ENCODE results near the gene USF3. TPM values are rescaled to one million over a fixed set of nuclear protein-coding genes. Genes with fewer than 3 reads are reported as not detected.
A peak's percentile ranks its signal among the peaks of the same experiment; 100 is the strongest.

USF3 gene
- total RNA-seq, 2 donors from 2014 or later: 14.6 to 19.9 TPM

- no peaks in the 10 kb centered on the region for H3K27me3 Mint-ChIP-seq
- no peaks in the 10 kb centered on the region for H3K9me3 Mint-ChIP-seq
- H3K4me1 Mint-ChIP-seq: peaks cover 12% of the 10 kb centered on the region
- peak overlapping the region; percentile 83 for H3K27ac Mint-ChIP-seq
- H3K36me3 Mint-ChIP-seq (ENCODE audit: low read depth): peaks cover 71% of the 10 kb centered on the region
- peak; percentile 100 for ATAC-seq (replicated peaks)
- peak overlapping the region; percentile 54 for H3K4me3 Mint-ChIP-seq
These were observed 21.4 kb upstream of the USF3 start for GRCh38 chr3:113717818-113718217.

GRCh38 chr3:113717308-113717707 lies 20.9 kb upstream of the USF3 start:
- Mint-ChIP-seq H3K4me3 (peak overlapping the region; percentile 54), H3K36me3 (ENCODE audit: low read depth) (peaks cover 66% of the 10 kb centered on the region), H3K27ac (peak overlapping the region; percentile 83), H3K27me3 (no peaks in the 10 kb centered on the region), H3K9me3 (no peaks in the 10 kb centered on the region), H3K4me1 (peaks cover 12% of the 10 kb centered on the region)
- peak; percentile 10 for ATAC-seq (replicated peaks)

- Mint-ChIP-seq H3K36me3 (ENCODE audit: low read depth) (peaks cover 40% of the 10 kb centered on the region), H3K27ac (peak overlapping the region; percentile 20), H3K27me3 (no peaks in the 10 kb centered on the region), H3K4me3 (no peak overlapping the region), H3K9me3 (no peaks in the 10 kb centered on the region), H3K4me1 (peaks cover 12% of the 10 kb centered on the region)
- ATAC-seq (replicated peaks): no peak
These were observed 18.3 kb upstream of the USF3 start for GRCh38 chr3:113714702-113715101.

GRCh38 chr3:113712129-113712528 lies 15.7 kb upstream of the USF3 start:
- Mint-ChIP-seq H3K36me3 (ENCODE audit: low read depth) (peaks cover 18% of the 10 kb centered on the region), H3K27ac (peak overlapping the region; percentile 25), H3K4me3 (no peak overlapping the region), H3K27me3 (peaks cover 3% of the 10 kb centered on the region), H3K4me1 (no peaks in the 10 kb centered on the region), H3K9me3 (no peaks in the 10 kb centered on the region)
- ATAC-seq (replicated peaks): peak; percentile 46

GRCh38 chr3:113707835-113708234 lies 11.4 kb upstream of the USF3 start:
- Mint-ChIP-seq H3K27ac (no peak overlapping the region), H3K4me3 (no peak overlapping the region), H3K36me3 (ENCODE audit: low read depth) (no peaks in the 10 kb centered on the region), H3K27me3 (peaks cover 3% of the 10 kb centered on the region), H3K4me1 (no peaks in the 10 kb centered on the region), H3K9me3 (no peaks in the 10 kb centered on the region)
- ATAC-seq (replicated peaks): no peak

- ATAC-seq (replicated peaks): no peak
These were observed 2.5 kb upstream of the USF3 start for GRCh38 chr3:113698956-113699355.

GRCh38 chr3:113698213-113698742 lies 1.8 kb upstream of the USF3 start:
- peaks cover 13% of the 10 kb centered on the region for H3K4me1 Mint-ChIP-seq

More at GRCh38 chr3:113698956-113699355, 2.5 kb upstream of the USF3 start:
- Mint-ChIP-seq H3K9me3 (no peaks in the 10 kb centered on the region), H3K27ac (peak overlapping the region; percentile 78), H3K27me3 (no peaks in the 10 kb centered on the region), H3K4me3 (no peak overlapping the region), H3K36me3 (ENCODE audit: low read depth) (no peaks in the 10 kb centered on the region), H3K4me1 (peaks cover 8% of the 10 kb centered on the region)

GRCh38 chr3:113697500-113698090 lies 1.2 kb upstream of the USF3 start:
- no peaks in the 10 kb centered on the region for H3K27me3 Mint-ChIP-seq
- H3K27ac Mint-ChIP-seq: no peak overlapping the region

More at GRCh38 chr3:113698213-113698742, 1.8 kb upstream of the USF3 start:
- ATAC-seq (replicated peaks): no peak
- Mint-ChIP-seq H3K27ac (no peak overlapping the region), H3K4me3 (no peak overlapping the region), H3K36me3 (ENCODE audit: low read depth) (no peaks in the 10 kb centered on the region), H3K9me3 (no peaks in the 10 kb centered on the region), H3K27me3 (no peaks in the 10 kb centered on the region)

GRCh38 chr3:113696658-113697499 lies 437 bp upstream of the USF3 start:
- H3K4me3 Mint-ChIP-seq: no peak overlapping the region
- peaks cover 13% of the 10 kb centered on the region for H3K4me1 Mint-ChIP-seq
- no peaks in the 10 kb centered on the region for H3K9me3 Mint-ChIP-seq
- H3K36me3 Mint-ChIP-seq (ENCODE audit: low read depth): no peaks in the 10 kb centered on the region
- peak; percentile 94 for ATAC-seq (replicated peaks)
- no peaks in the 10 kb centered on the region for H3K27me3 Mint-ChIP-seq
- H3K27ac Mint-ChIP-seq: no peak overlapping the region

More at GRCh38 chr3:113697500-113698090, 1.2 kb upstream of the USF3 start:
- no peaks in the 10 kb centered on the region for H3K36me3 Mint-ChIP-seq (ENCODE audit: low read depth)
- H3K4me1 Mint-ChIP-seq: peaks cover 13% of the 10 kb centered on the region
- no peak for ATAC-seq (replicated peaks)
- no peak overlapping the region for H3K4me3 Mint-ChIP-seq
- H3K9me3 Mint-ChIP-seq: no peaks in the 10 kb centered on the region

- Mint-ChIP-seq H3K27ac (peak overlapping the region; percentile 90), H3K9me3 (no peaks in the 10 kb centered on the region)
These were observed 1.0 kb downstream of the USF3 start for GRCh38 chr3:113695431-113695785.

GRCh38 chr3:113690482-113690881 lies 6.0 kb downstream of the USF3 start:
- H3K4me3 Mint-ChIP-seq: no peak overlapping the region
- H3K36me3 Mint-ChIP-seq (ENCODE audit: low read depth): peaks cover 6% of the 10 kb centered on the region
- peaks cover 12% of the 10 kb centered on the region for H3K4me1 Mint-ChIP-seq
- H3K9me3 Mint-ChIP-seq: no peaks in the 10 kb centered on the region
- no peak for ATAC-seq (replicated peaks)
- H3K27me3 Mint-ChIP-seq: no peaks in the 10 kb centered on the region
- no peak overlapping the region for H3K27ac Mint-ChIP-seq

More at GRCh38 chr3:113695431-113695785, 1.0 kb downstream of the USF3 start:
- Mint-ChIP-seq H3K27me3 (no peaks in the 10 kb centered on the region), H3K4me1 (peaks cover 13% of the 10 kb centered on the region), H3K4me3 (peak overlapping the region; percentile 90), H3K36me3 (ENCODE audit: low read depth) (no peaks in the 10 kb centered on the region)
- no peak for ATAC-seq (replicated peaks)

- Mint-ChIP-seq H3K27me3 (no peaks in the 10 kb centered on the region), H3K4me3 (no peak overlapping the region), H3K9me3 (peaks cover 6% of the 10 kb centered on the region), H3K36me3 (ENCODE audit: low read depth) (peaks cover 21% of the 10 kb centered on the region), H3K27ac (no peak overlapping the region), H3K4me1 (no peaks in the 10 kb centered on the region)
- no peak for ATAC-seq (replicated peaks)
These were observed 10.3 kb downstream of the USF3 start for GRCh38 chr3:113685956-113686721.

GRCh38 chr3:113685124-113685523 lies 11.3 kb downstream of the USF3 start:
- H3K4me1 Mint-ChIP-seq: no peaks in the 10 kb centered on the region
- H3K4me3 Mint-ChIP-seq: no peak overlapping the region
- no peak for ATAC-seq (replicated peaks)
- H3K9me3 Mint-ChIP-seq: peaks cover 6% of the 10 kb centered on the region
- no peaks in the 10 kb centered on the region for H3K27me3 Mint-ChIP-seq
- no peak overlapping the region for H3K27ac Mint-ChIP-seq
- peaks cover 21% of the 10 kb centered on the region for H3K36me3 Mint-ChIP-seq (ENCODE audit: low read depth)

GRCh38 chr3:113684271-113684819 lies 12.1 kb downstream of the USF3 start:
- Mint-ChIP-seq H3K4me3 (no peak overlapping the region), H3K9me3 (peaks cover 6% of the 10 kb centered on the region), H3K27ac (no peak overlapping the region), H3K27me3 (no peaks in the 10 kb centered on the region), H3K36me3 (ENCODE audit: low read depth) (peaks cover 21% of the 10 kb centered on the region), H3K4me1 (no peaks in the 10 kb centered on the region)
- ATAC-seq (replicated peaks): no peak

All from activated T-helper 17 cell treated with anti-CD3 and anti-CD28 coated beads, Interleukin-2, amount 50 U/mL, for 72 hours (primary cell).